GM12878 (cell line): ENCODE data around the gene MIEF1. TPM values are rescaled to one million over a fixed set of nuclear protein-coding genes. Genes with fewer than 3 reads are reported as not detected.

Experiments used
- GABPA ChIP-seq: IDR thresholded peaks from 2 replicates; pipeline ENCODE4 v1.6.1; 2014; ENCODE audit warnings: antibody characterized with exemption, low read depth, mild to moderate bottlenecking, inconsistent platforms
- HDAC2 ChIP-seq: fragments of 200-600 bp; sonication (generic); IDR thresholded peaks from 2 replicates; pipeline ENCODE4 v1.6.1; 2017
- IRF3 ChIP-seq: fragments of 450-650 bp; IDR thresholded peaks from 2 replicates; pipeline ENCODE4 v1.6.1; 2014; ENCODE audit warnings: mild to moderate bottlenecking
- KDM1A ChIP-seq: fragments of 200-600 bp; sonication (generic); IDR thresholded peaks from 2 replicates; pipeline ENCODE4 v1.6.1; 2016; ENCODE audit warnings: borderline replicate concordance
- LARP7 ChIP-seq: fragments of 450-650 bp; IDR thresholded peaks from 2 replicates; pipeline ENCODE4 v1.6.1; 2017; ENCODE audit warnings: mild to moderate bottlenecking
- MAX ChIP-seq: IDR thresholded peaks from 2 replicates; pipeline ENCODE4 v1.6.1; 2012; ENCODE audit warnings: low read depth, low read length, improper control_type of control experiment
- MEF2B ChIP-seq: fragments of 450-650 bp; IDR thresholded peaks from 2 replicates; pipeline ENCODE4 v1.6.1; 2018; ENCODE audit warnings: mild to moderate bottlenecking, moderate library complexity; ENCODE audit not compliant: partially characterized antibody, poor library complexity, severe bottlenecking
- MTA3 ChIP-seq: IDR thresholded peaks from 2 replicates; pipeline ENCODE4 v1.6.1; 2012; ENCODE audit warnings: low read length, inconsistent platforms, borderline replicate concordance
- NR2C1 ChIP-seq: fragments of 450-650 bp; IDR thresholded peaks from 2 replicates; pipeline ENCODE4 v1.6.1; 2017; ENCODE audit warnings: antibody characterized with exemption, mild to moderate bottlenecking, moderate library complexity
- RAD21 ChIP-seq: IDR thresholded peaks from 2 replicates; pipeline ENCODE4 v1.6.1; 2011; ENCODE audit warnings: mild to moderate bottlenecking, low read depth, low read length, moderate library complexity; ENCODE audit not compliant: insufficient read depth
- RELA ChIP-seq: fragments of 450-650 bp; IDR thresholded peaks from 2 replicates; pipeline ENCODE4 v1.8.0; 2014; ENCODE audit warnings: borderline replicate concordance; ENCODE audit not compliant: partially characterized antibody
- REST ChIP-seq: IDR thresholded peaks from 2 replicates; pipeline ENCODE4 v1.6.1; 2012; ENCODE audit warnings: mild to moderate bottlenecking, low read depth, low read length
- SMC3 ChIP-seq: IDR thresholded peaks from 2 replicates; pipeline ENCODE4 v1.6.1; 2011; ENCODE audit warnings: low read length, improper control_type of control experiment, borderline replicate concordance
- TCF12 ChIP-seq: IDR thresholded peaks from 2 replicates; pipeline ENCODE4 v1.6.1; 2011; ENCODE audit warnings: low read depth, mild to moderate bottlenecking, low read length
- ZBTB40 ChIP-seq: fragments of 450-650 bp; IDR thresholded peaks from 2 replicates; pipeline ENCODE4 v1.6.1; 2016; ENCODE audit warnings: mild to moderate bottlenecking, moderate library complexity, borderline replicate concordance
- ZNF24 ChIP-seq: fragments of 450-650 bp; IDR thresholded peaks from 2 replicates; pipeline ENCODE4 v1.6.1; 2017; ENCODE audit warnings: antibody characterized with exemption, mild to moderate bottlenecking
- ZNF592 ChIP-seq: fragments of 450-650 bp; IDR thresholded peaks from 2 replicates; pipeline ENCODE4 v1.6.1; 2017; ENCODE audit warnings: mild to moderate bottlenecking, moderate library complexity
- polyA plus RNA-seq, 11 experiments: library from polyadenylated mRNA; depleted of rRNA in 4 of 11; unstranded in 6 of 11; stranded (reverse) in 5 of 11; fragments of >200 nt; fragmentation: Nextera tagmentation in 4 of 11; fragmentation: Illumina TruSeq in 1 of 11; extraction: Ambion mirVana in 4 of 11; extraction: Trizol in 1 of 11; gene quantifications; 1 replicate in 1 of 11; 2 replicates in 10 of 11; pipeline versions ENCODE4 v1.2.1 to v1.2.3, GENCODE V29; 2011 to 2016; ENCODE audit warnings: inconsistent platforms in 2 of 11, missing spikeins in 2 of 11, low read depth in 1 of 11
- total RNA-seq, 4 experiments: library from RNA; depleted of rRNA in 3 of 4; stranded (reverse); fragments of >200 nt in 3 of 4; fragmentation: Illumina TruSeq in 1 of 4; extraction: Trizol in 1 of 4; gene quantifications; 2 replicates each; pipeline versions ENCODE4 v1.2.1 to v1.2.3, GENCODE V29; 2013 to 2021

MIEF1 gene
- total and polyA plus RNA-seq, 10 of the 15 experiments (the other 5 are each of a cell fraction or from before 2014, with no cell fraction given) = 12.4 to 52.3 (median 29.3) TPM

- TF ChIP-seq MEF2B = no peak
- no peak for TF ChIP-seq TCF12
- TF ChIP-seq RAD21 = peak; percentile 87
- no peak for TF ChIP-seq ZBTB40
- no peak for TF ChIP-seq HDAC2
- no peak for TF ChIP-seq NR2C1
- TF ChIP-seq RELA = peak; percentile 34
- TF ChIP-seq LARP7 = 0 out of 2 replicates have a peak, but pooled peaks have one; percentile 20
- TF ChIP-seq REST = no peak
- no peak for TF ChIP-seq IRF3
- TF ChIP-seq MTA3 = no peak
- no peak for TF ChIP-seq GABPA
- TF ChIP-seq MAX = no peak
- peak; percentile 64 for TF ChIP-seq SMC3
- TF ChIP-seq ZNF24 = no peak
- no peak for TF ChIP-seq KDM1A
- TF ChIP-seq ZNF592 = no peak
Observed at GRCh38 chr22:39534591-39535356, 32.7 kb downstream of the MIEF1 start (continued).
